ENCODE data around the gene SOCS7.

Gene SOCS7

GRCh38 chr17:38351412-38352222 is at the start of gene SOCS7:
Gene SOCS7, plus strand, starts transcription at chr17:38351844. Its CDS starts 209 bp downstream, at chr17:38352053.
- DNase-seq = peak; percentile 94

- DNase-seq = no peak
These were observed 36.1 kb upstream of the SOCS7 start for GRCh38 chr17:38315497-38315896.

GRCh38 chr17:38317081-38317480 is 34.6 kb upstream of the SOCS7 start:
- DNase-seq = no peak

- DNase-seq = no peak
These were observed 31.2 kb upstream of the SOCS7 start for GRCh38 chr17:38320482-38320881.

GRCh38 chr17:38322156-38322779 is 29.4 kb upstream of the SOCS7 start:
- DNase-seq = peak; percentile 17

GRCh38 chr17:38322897-38323296 is 28.7 kb upstream of the SOCS7 start:
- no peak for DNase-seq

GRCh38 chr17:38324141-38324697 is 27.4 kb upstream of the SOCS7 start:
- no peak for DNase-seq

- DNase-seq = no peak
These were observed 26.9 kb upstream of the SOCS7 start for GRCh38 chr17:38324772-38325171.

- no peak for DNase-seq
These were observed 26.3 kb upstream of the SOCS7 start for GRCh38 chr17:38325221-38325851.

- DNase-seq = no peak
These were observed 24.4 kb upstream of the SOCS7 start for GRCh38 chr17:38326996-38327792.

- no peak for DNase-seq
These were observed 23.7 kb upstream of the SOCS7 start for GRCh38 chr17:38327936-38328335.

- DNase-seq = no peak
These were observed 23.0 kb upstream of the SOCS7 start for GRCh38 chr17:38328620-38329019.

GRCh38 chr17:38329284-38329683 is 22.4 kb upstream of the SOCS7 start:
- DNase-seq = no peak

- no peak for DNase-seq
These were observed 21.6 kb upstream of the SOCS7 start for GRCh38 chr17:38329808-38330730.

- no peak for DNase-seq
These were observed 20.7 kb upstream of the SOCS7 start for GRCh38 chr17:38330941-38331411.

GRCh38 chr17:38332735-38333134 is 18.9 kb upstream of the SOCS7 start:
- DNase-seq = no peak

GRCh38 chr17:38333635-38334295 is 17.9 kb upstream of the SOCS7 start:
- DNase-seq = no peak

- no peak for DNase-seq
These were observed 16.9 kb upstream of the SOCS7 start for GRCh38 chr17:38334480-38335364.

- no peak for DNase-seq
These were observed 14.8 kb upstream of the SOCS7 start for GRCh38 chr17:38336838-38337237.

- DNase-seq = peak; percentile 53
These were observed 13.6 kb upstream of the SOCS7 start for GRCh38 chr17:38338053-38338452.

Data from COR-L47 (cell line).